MM.1S (cell line): ENCODE results near the gene SLC4A7.

Source experiments
- EZH2 ChIP-seq: fragments of 300-600 bp; sonication (generic); optimal IDR thresholded peaks from 2 replicates; pipeline ENCODE3; 2017; ENCODE audit warnings: low read depth, mild to moderate bottlenecking, antibody characterized with exemption, low read length, mixed read lengths
- TF ChIP-seq, protein P1 (sequence below): fragments of 300-600 bp; sonication (generic); IDR thresholded peaks from 2 replicates; pipeline ENCODE4 v1.5.1; 2016; ENCODE audit warnings: antibody characterized with exemption, low read length, mixed read lengths

DNA sequence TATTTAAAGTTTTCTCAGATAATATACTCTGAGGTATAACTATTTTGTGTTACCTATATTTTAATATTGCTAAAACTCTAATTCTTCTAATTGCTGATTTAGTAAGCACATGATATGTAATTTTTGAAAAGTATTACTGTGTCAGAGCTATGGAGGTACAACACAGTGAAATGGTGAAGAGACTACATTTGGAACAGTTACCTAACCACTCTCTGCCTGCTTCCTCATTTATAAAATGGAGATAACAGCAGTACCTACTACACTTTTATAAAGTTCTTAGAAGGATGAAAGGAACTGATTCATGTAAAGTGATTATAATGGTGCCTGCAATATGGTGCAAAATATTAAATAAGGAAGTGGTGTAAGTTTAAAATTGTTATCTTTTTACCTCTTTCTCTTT, 98.7 kb downstream of the SLC4A7 start:
- TF ChIP-seq EZH2 = no peak
- TF ChIP-seq, protein P1, sequence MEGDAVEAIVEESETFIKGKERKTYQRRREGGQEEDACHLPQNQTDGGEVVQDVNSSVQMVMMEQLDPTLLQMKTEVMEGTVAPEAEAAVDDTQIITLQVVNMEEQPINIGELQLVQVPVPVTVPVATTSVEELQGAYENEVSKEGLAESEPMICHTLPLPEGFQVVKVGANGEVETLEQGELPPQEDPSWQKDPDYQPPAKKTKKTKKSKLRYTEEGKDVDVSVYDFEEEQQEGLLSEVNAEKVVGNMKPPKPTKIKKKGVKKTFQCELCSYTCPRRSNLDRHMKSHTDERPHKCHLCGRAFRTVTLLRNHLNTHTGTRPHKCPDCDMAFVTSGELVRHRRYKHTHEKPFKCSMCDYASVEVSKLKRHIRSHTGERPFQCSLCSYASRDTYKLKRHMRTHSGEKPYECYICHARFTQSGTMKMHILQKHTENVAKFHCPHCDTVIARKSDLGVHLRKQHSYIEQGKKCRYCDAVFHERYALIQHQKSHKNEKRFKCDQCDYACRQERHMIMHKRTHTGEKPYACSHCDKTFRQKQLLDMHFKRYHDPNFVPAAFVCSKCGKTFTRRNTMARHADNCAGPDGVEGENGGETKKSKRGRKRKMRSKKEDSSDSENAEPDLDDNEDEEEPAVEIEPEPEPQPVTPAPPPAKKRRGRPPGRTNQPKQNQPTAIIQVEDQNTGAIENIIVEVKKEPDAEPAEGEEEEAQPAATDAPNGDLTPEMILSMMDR = no peak
